ENCODE results near the gene EFCAB14. TPM values are rescaled to one million over a fixed set of nuclear protein-coding genes. Genes with fewer than 3 reads are reported as not detected.
"Not testable (repeated sequence)": the region's sequence is repeated elsewhere in the genome, so short reads cannot be mapped to it uniquely, and the experiment has no call there.

The EFCAB14 gene
- total and polyA plus RNA-seq, 2 of the 8 experiments (the other 6 are each of a cell fraction or from before 2014, with no cell fraction given), result 19.4 to 40.4 TPM

GRCh38 chr1:46655848-46656247 lies 63.1 kb downstream of the EFCAB14 start:
- Histone ChIP-seq H3K4me2 (ENCODE audit: insufficient read depth in 1 of 2, low read depth in 2 of 2, low read length in 2 of 2) (no peak overlapping the region), H3K4me1 (replicated peaks in 1 of 4; ENCODE audit: control insufficient read depth in 3 of 4, insufficient read depth in 4 of 4, low read length in 3 of 4) (no peaks in the 10 kb centered on the region), H3K56ac (replicated peaks; ENCODE audit: insufficient read length, low read depth, low read length) (no peak overlapping the region), H3K27me3 (replicated peaks in 1 of 4; ENCODE audit: control insufficient read depth in 3 of 4, extremely low read depth in 1 of 4, insufficient read depth in 3 of 4, low read length in 3 of 4) (no peaks in the 10 kb centered on the region), H3K9me3 (ENCODE audit: insufficient read depth in 2 of 2, low read depth in 1 of 2, low read length in 1 of 2) (no peaks in the 10 kb centered on the region), H3K18ac (ENCODE audit: extremely low read depth, low read length) (no peak overlapping the region), H2BK20ac (ENCODE audit: low read length) (no peak overlapping the region), H2BK120ac (replicated peaks; ENCODE audit: low read depth, low read length) (no peak overlapping the region), H3K4ac (replicated peaks; ENCODE audit: insufficient read length, low read depth, low read length) (no peak overlapping the region), H3K79me2 (ENCODE audit: control insufficient read depth in 1 of 2, insufficient read depth in 2 of 2, low read length in 2 of 2) (no peaks in the 10 kb centered on the region), H3K27ac (ENCODE audit: low read depth, low read length) (no peak overlapping the region), H3K4me3 (ENCODE audit: extremely low read depth in 1 of 4, insufficient read depth in 2 of 4, low read depth in 3 of 4, low read length in 4 of 4) (no peak overlapping the region), H2AFZ (ENCODE audit: low read length) (no peak overlapping the region), H3K79me1 (ENCODE audit: low read depth, low read length) (no peaks in the 10 kb centered on the region), H3K36me3 (ENCODE audit: control insufficient read depth in 2 of 4, insufficient read depth in 4 of 4, low read length in 3 of 4) (peaks cover 0 to 52% (median 12%) of the 10 kb centered on the region in 4 experiments; a peak in 6 of 8 replicates), H2AK5ac (ENCODE audit: low read depth, low read length) (no peak overlapping the region), H4K20me1 (replicated peaks in 1 of 2; ENCODE audit: control insufficient read depth in 1 of 2, insufficient read depth in 2 of 2, low read length in 2 of 2) (no peaks in the 10 kb centered on the region), H3K14ac (ENCODE audit: insufficient read length) (no peak overlapping the region), H3K23ac (ENCODE audit: insufficient read length) (no peak overlapping the region), H3K23me2 (ENCODE audit: low read depth, low read length) (no peaks in the 10 kb centered on the region), H2BK15ac (ENCODE audit: low read length) (no peak overlapping the region), H4K5ac (ENCODE audit: insufficient read length, low read depth, low read length) (no peak overlapping the region), H3K9ac (replicated peaks in 1 of 4; ENCODE audit: extremely low read depth in 1 of 4, low read depth in 3 of 4, low read length in 3 of 4) (no peak overlapping the region), H2BK5ac (ENCODE audit: low read depth, low read length) (no peak overlapping the region), H4K8ac (ENCODE audit: extremely low read depth, insufficient read depth, low read length) (no peak overlapping the region), H4K91ac (replicated peaks; ENCODE audit: insufficient read length, low read length) (no peak overlapping the region), H2BK12ac (ENCODE audit: low read depth, low read length) (no peak overlapping the region)
- FAIRE-seq (no peak), DNase-seq (ENCODE audit: low read depth in 1 of 2, low spot score in 2 of 2) (no peak)
- ChIA-PET POLR2A (ENCODE audit: partially characterized antibody) (interaction anchor here (1.0 kb wide), 1 partner anchor 14 kb away, joined by 3 read pairs; no protein-coding TSS in a partner anchor), CTCF (ENCODE audit: partially characterized antibody) (interaction anchor here (0.7 to 1.7 kb wide), 7 partner anchors 10 to 242 kb away, joined by 3 to 7 read pairs (median 4); partner anchors contain the start of gene ATPAF1)
- TF ChIP-seq EGR1 (IDR thresholded peaks at IDR 0.05; ENCODE audit: borderline replicate concordance, low read depth, low read length), result no peak
- TF ChIP-seq MAFK (IDR thresholded peaks at IDR 0.05; ENCODE audit: low read depth, low read length), result no peak

- POLR2A ChIA-PET (ENCODE audit: partially characterized antibody), result interaction anchor here (1.2 kb wide), 1 partner anchor 13 kb away, joined by 3 read pairs; the partner anchor contains the start of gene ATPAF1
- CTCF ChIA-PET (ENCODE audit: partially characterized antibody), result interaction anchor here (0.9 to 1.7 kb wide), 4 partner anchors 9 to 62 kb away, joined by 3 to 6 read pairs (median 4); no protein-coding TSS in a partner anchor
Observed at GRCh38 chr1:46654698-46655097, 64.2 kb downstream of the EFCAB14 start.

More at GRCh38 chr1:46654698-46655097, 64.2 kb downstream of the EFCAB14 start:
- FAIRE-seq; H3K9me3 ChIP-seq (ENCODE audit: insufficient read depth in 2 of 2, low read depth in 1 of 2, low read length in 1 of 2); H4K91ac ChIP-seq (replicated peaks; ENCODE audit: insufficient read length, low read length); H2BK20ac ChIP-seq (ENCODE audit: low read length); H3K56ac ChIP-seq (replicated peaks; ENCODE audit: insufficient read length, low read depth, low read length); H2BK15ac ChIP-seq (ENCODE audit: low read length); H2BK5ac ChIP-seq (ENCODE audit: low read depth, low read length); H3K14ac ChIP-seq (ENCODE audit: insufficient read length); H3K79me2 ChIP-seq (ENCODE audit: control insufficient read depth in 1 of 2, insufficient read depth in 2 of 2, low read length in 2 of 2); H3K4ac ChIP-seq (replicated peaks; ENCODE audit: insufficient read length, low read depth, low read length); H3K9ac ChIP-seq (replicated peaks in 1 of 4; ENCODE audit: extremely low read depth in 1 of 4, low read depth in 3 of 4, low read length in 3 of 4); H3K23ac ChIP-seq (ENCODE audit: insufficient read length); H2BK12ac ChIP-seq (ENCODE audit: low read depth, low read length); H3K4me2 ChIP-seq (ENCODE audit: insufficient read depth in 1 of 2, low read depth in 2 of 2, low read length in 2 of 2); H3K18ac ChIP-seq (ENCODE audit: extremely low read depth, low read length); H3K79me1 ChIP-seq (ENCODE audit: low read depth, low read length); H3K4me1 ChIP-seq (replicated peaks in 1 of 4; ENCODE audit: control insufficient read depth in 3 of 4, insufficient read depth in 4 of 4, low read length in 3 of 4); H3K4me3 ChIP-seq (ENCODE audit: extremely low read depth in 1 of 4, insufficient read depth in 2 of 4, low read depth in 3 of 4, low read length in 4 of 4); H2BK120ac ChIP-seq (replicated peaks; ENCODE audit: low read depth, low read length); H3K27me3 ChIP-seq (replicated peaks in 1 of 4; ENCODE audit: control insufficient read depth in 3 of 4, extremely low read depth in 1 of 4, insufficient read depth in 3 of 4, low read length in 3 of 4); DNase-seq (ENCODE audit: low read depth in 1 of 2, low spot score in 2 of 2); H3K27ac ChIP-seq (ENCODE audit: low read depth, low read length); H4K8ac ChIP-seq (ENCODE audit: extremely low read depth, insufficient read depth, low read length); H2AFZ ChIP-seq (ENCODE audit: low read length); H4K20me1 ChIP-seq (replicated peaks in 1 of 2; ENCODE audit: control insufficient read depth in 1 of 2, insufficient read depth in 2 of 2, low read length in 2 of 2); H4K5ac ChIP-seq (ENCODE audit: insufficient read length, low read depth, low read length); H2AK5ac ChIP-seq (ENCODE audit: low read depth, low read length); H3K23me2 ChIP-seq (ENCODE audit: low read depth, low read length): not testable (repeated sequence)
- peaks cover 0 to 62% (median 16%) of the 10 kb centered on the region in 4 experiments; a peak in 6 of 8 replicates for H3K36me3 ChIP-seq (ENCODE audit: control insufficient read depth in 2 of 4, insufficient read depth in 4 of 4, low read length in 3 of 4)
- WGBS, 2 experiments (ENCODE audit: extremely low coverage in 1 of 2, insufficient coverage in 1 of 2, insufficient read length in 1 of 2, insufficient replicate concordance in 2 of 2, low coverage in 1 of 2, low lambda C conversion rate in 2 of 2, missing lambda C conversion rate in 1 of 2), result 89% methylated on average over 2 of the region's 2 CpGs; no CpG with 5 or more reads in 1 of the 2 experiments
